ENCODE measurements around the gene EYS.

The EYS gene

GRCh38 chr6:64428186-64428585 lies 1278.8 kb downstream of the EYS start:
- no peak for DNase-seq

- no peak for DNase-seq
Measured at GRCh38 chr6:64415926-64416325, 1291.1 kb downstream of the EYS start.

GRCh38 chr6:64411226-64411625 lies 1295.8 kb downstream of the EYS start:
- no peak for DNase-seq

- no peak for DNase-seq
Measured at GRCh38 chr6:64409948-64410347, 1297.1 kb downstream of the EYS start.

GRCh38 chr6:64404396-64404795 lies 1302.6 kb downstream of the EYS start:
- DNase-seq, result no peak

- DNase-seq, result no peak
Measured at GRCh38 chr6:64383277-64383676, 1323.7 kb downstream of the EYS start.

GRCh38 chr6:64376394-64376793 lies 1330.6 kb downstream of the EYS start:
- no peak for DNase-seq

GRCh38 chr6:64357430-64357829 lies 1349.6 kb downstream of the EYS start:
- DNase-seq, result no peak

- no peak for DNase-seq
Measured at GRCh38 chr6:64347411-64347810, 1359.6 kb downstream of the EYS start.

GRCh38 chr6:64335195-64335594 lies 1371.8 kb downstream of the EYS start:
- DNase-seq, result no peak

- no peak for DNase-seq
Measured at GRCh38 chr6:64334636-64335035, 1372.4 kb downstream of the EYS start.

- peak in 1 of 5 experiments; percentile 29 for DNase-seq
Measured at GRCh38 chr6:64330694-64331307, 1376.2 kb downstream of the EYS start.

GRCh38 chr6:64326939-64327338 lies 1380.1 kb downstream of the EYS start:
- no peak for DNase-seq

- no peak for DNase-seq
Measured at GRCh38 chr6:64325093-64325492, 1381.9 kb downstream of the EYS start.

- no peak for DNase-seq
Measured at GRCh38 chr6:64310214-64310613, 1396.8 kb downstream of the EYS start.

- DNase-seq, result no peak
Measured at GRCh38 chr6:64301307-64302236, 1405.5 kb downstream of the EYS start.

GRCh38 chr6:64299176-64299575 lies 1407.8 kb downstream of the EYS start:
- DNase-seq, result no peak

- DNase-seq, result no peak
Measured at GRCh38 chr6:64294034-64294433, 1413.0 kb downstream of the EYS start.

- DNase-seq, result no peak
Measured at GRCh38 chr6:64293298-64293697, 1413.7 kb downstream of the EYS start.

GRCh38 chr6:64290867-64291266 lies 1416.2 kb downstream of the EYS start:
- no peak for DNase-seq

- no peak for DNase-seq
Measured at GRCh38 chr6:64289931-64290330, 1417.1 kb downstream of the EYS start.

GRCh38 chr6:64288351-64288750 lies 1418.7 kb downstream of the EYS start:
- no peak for DNase-seq

GRCh38 chr6:64281167-64281566 lies 1425.9 kb downstream of the EYS start:
- DNase-seq, result no peak

- no peak for DNase-seq
Measured at GRCh38 chr6:64280569-64280968, 1426.5 kb downstream of the EYS start.
